K562 (cell line): ENCODE measurements around the gene SAMM50. TPM values are rescaled to one million over a fixed set of nuclear protein-coding genes. Genes with fewer than 3 reads are reported as not detected.

Experiments used
- ARID1B ChIP-seq: fragments of 450-650 bp; IDR thresholded peaks from 2 replicates; pipeline ENCODE4 v1.6.1; 2016; ENCODE audit warnings: antibody characterized with exemption, mild to moderate bottlenecking, inconsistent platforms
- CTBP1 ChIP-seq: fragments of 450-650 bp; IDR thresholded peaks from 2 replicates; pipeline ENCODE4 v1.6.1; 2016; ENCODE audit warnings: borderline replicate concordance
- HEY1 ChIP-seq: fragments of 250-450 bp; sonication (Bioruptor Pico); IDR thresholded peaks from 2 replicates; pipeline ENCODE4 v1.5.0; 2020; ENCODE audit warnings: mild to moderate bottlenecking, moderate library complexity, borderline replicate concordance
- KLF1 ChIP-seq: fragments of 450-650 bp; IDR thresholded peaks from 2 replicates; pipeline ENCODE4 v1.6.1; 2016; ENCODE audit warnings: missing genetic modification characterization, missing compliant biosample characterization
- MCM5 ChIP-seq: fragments of 450-650 bp; IDR thresholded peaks from 2 replicates; pipeline ENCODE4 v1.6.1; 2016; ENCODE audit warnings: low read depth
- MEF2A ChIP-seq: IDR thresholded peaks from 2 replicates; pipeline ENCODE4 v1.6.1; 2011; ENCODE audit warnings: low read depth, mild to moderate bottlenecking, low read length, moderate library complexity; ENCODE audit not compliant: control insufficient read depth
- MTA1 ChIP-seq: fragments of 450-650 bp; IDR thresholded peaks from 2 replicates; pipeline ENCODE4 v1.6.1; 2017; ENCODE audit warnings: borderline replicate concordance
- MYNN ChIP-seq, 2 experiments: sonication (generic); formaldehyde crosslinking in 1 of 2; IDR thresholded peaks; 2 replicates each; pipeline versions ENCODE4 v1.5.0 to v1.6.1; 2016 to 2020; ENCODE audit warnings: antibody characterized with exemption in 1 of 2, missing genetic modification reagents in 1 of 2
- POLR3A ChIP-seq: IDR thresholded peaks from 2 replicates; pipeline ENCODE4 v1.6.1; 2011; ENCODE audit warnings: borderline replicate concordance, mild to moderate bottlenecking, moderate library complexity; ENCODE audit not compliant: insufficient read length, insufficient read depth; ENCODE audit errors: extremely low read depth
- TCF15 ChIP-seq: fragments of 250-450 bp; sonication (Bioruptor Pico); IDR thresholded peaks from 2 replicates; pipeline ENCODE4 v1.8.0; 2022; ENCODE audit warnings: moderate library complexity, mild to moderate bottlenecking, inconsistent platforms
- TRIM24 ChIP-seq, 2 experiments: fragments of 450-650 bp; IDR thresholded peaks; 2 replicates each; pipeline ENCODE4 v1.6.1; 2016
- TRIM25 ChIP-seq: fragments of 450-650 bp; IDR thresholded peaks from 2 replicates; pipeline ENCODE4 v1.7.0; 2016; ENCODE audit warnings: borderline replicate concordance
- WHSC1 ChIP-seq: IDR thresholded peaks from one replicate; pipeline ENCODE4 v1.6.1; 2012; ENCODE audit warnings: low read length, control low read depth, inconsistent platforms
- ZNF354B ChIP-seq: fragments of 250-450 bp; sonication (Bioruptor Pico); IDR thresholded peaks from 2 replicates; pipeline ENCODE4 v1.4.0; 2020
- ZNF589 ChIP-seq: fragments of 200-800 bp; sonication (Bioruptor generic); IDR thresholded peaks from 2 replicates; pipeline ENCODE4 v1.6.1; 2016; ENCODE audit warnings: low read depth, missing genetic modification characterization, missing compliant biosample characterization
- polyA plus RNA-seq, 8 experiments: library from polyadenylated mRNA; depleted of rRNA in 4 of 8; stranded (reverse) in 5 of 8; unstranded in 3 of 8; fragments of >200 nt; fragmentation: Nextera tagmentation in 2 of 8; fragmentation: Illumina TruSeq in 1 of 8; extraction: Ambion mirVana in 2 of 8; extraction: Trizol in 1 of 8; gene quantifications; 2 replicates each; pipeline versions ENCODE4 v1.2.1 to v1.2.3, GENCODE V29; 2011 to 2014; ENCODE audit warnings: inconsistent platforms in 1 of 8, missing spikeins in 1 of 8
- total RNA-seq, 7 experiments: library from RNA; depleted of rRNA in 6 of 7; stranded (reverse); fragments of >200 nt in 6 of 7; fragmentation: Illumina TruSeq in 2 of 7; extraction: Trizol in 2 of 7; gene quantifications; 2 replicates each; pipeline versions ENCODE4 v1.2.1 to v1.2.3, GENCODE V29; 2011 to 2021; ENCODE audit warnings: low replicate concordance in 1 of 7
- TF ChIP-seq, protein P1 (sequence below): fragments of 250-450 bp; sonication (Bioruptor Pico); IDR thresholded peaks from 2 replicates; pipeline ENCODE4 v1.4.0; 2020

Gene SAMM50
- total and polyA plus RNA-seq, 9 of the 15 experiments (the other 6 are each of a cell fraction or from before 2014, with no cell fraction given) = 14.6 to 49.3 (median 38.1) TPM

DNA sequence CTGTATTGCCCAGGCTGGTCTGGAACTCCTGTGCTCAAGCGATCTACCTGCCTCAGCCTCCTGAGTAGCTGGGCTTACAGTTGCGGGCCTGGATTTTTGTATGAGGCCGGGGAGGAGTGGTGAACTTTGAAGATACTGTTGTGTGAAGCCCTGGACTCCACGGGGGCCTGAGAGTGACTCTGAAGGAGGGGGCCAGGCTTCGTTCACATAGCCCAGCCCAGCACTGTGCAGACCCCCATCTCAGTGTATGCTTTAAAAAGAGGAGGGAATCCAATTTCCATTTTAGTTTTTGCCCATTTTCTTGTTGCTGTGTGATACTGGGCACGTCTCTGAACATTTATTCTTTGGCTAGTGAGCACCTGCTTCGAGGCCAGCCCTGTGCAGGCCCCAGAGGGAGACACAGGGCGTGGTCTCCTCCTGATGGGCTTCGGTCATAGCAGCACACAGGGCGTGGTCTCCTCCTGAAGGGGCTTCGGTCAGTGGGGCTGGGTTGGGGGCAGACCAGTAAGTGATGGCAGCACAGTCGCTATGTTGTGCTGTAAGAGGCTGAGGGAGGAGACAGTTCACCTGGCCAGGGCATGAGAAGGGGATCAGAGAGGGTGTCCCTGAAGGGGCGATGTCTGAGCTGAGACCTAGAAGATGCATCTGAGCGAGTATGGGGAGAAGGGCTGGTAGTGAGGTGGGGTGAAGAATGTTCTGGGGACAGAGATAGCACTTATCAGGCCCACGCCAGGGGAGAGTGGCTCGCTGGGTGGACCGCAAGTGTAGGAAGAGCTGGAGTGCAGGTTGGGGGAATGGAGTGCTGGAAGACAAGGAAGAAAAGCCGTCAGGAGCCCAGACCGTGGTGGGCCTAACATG, 14.0 kb downstream of the SAMM50 start (continued):
- TF ChIP-seq TRIM25 (no peak), ZNF354B (no peak), TCF15 (CRISPR knock-in tag) (no peak), CTBP1 (peak; percentile 89), POLR3A (no peak), KLF1 (no peak), MYNN (IDR thresholded peaks at IDR 0.05) (no peak), MYNN (CRISPR knock-in tag; IDR thresholded peaks at IDR 0.05) (no peak), WHSC1 (no peak), ZNF589 (CRISPR knock-in tag) (no peak), MCM5 (no peak), TRIM24 (IDR thresholded peaks at IDR 0.05) (peak; percentile 72 to 87), MEF2A (no peak), ARID1B (peak; percentile 99), MTA1 (peak; percentile 78), HEY1 (no peak)
- TF ChIP-seq, protein P1, sequence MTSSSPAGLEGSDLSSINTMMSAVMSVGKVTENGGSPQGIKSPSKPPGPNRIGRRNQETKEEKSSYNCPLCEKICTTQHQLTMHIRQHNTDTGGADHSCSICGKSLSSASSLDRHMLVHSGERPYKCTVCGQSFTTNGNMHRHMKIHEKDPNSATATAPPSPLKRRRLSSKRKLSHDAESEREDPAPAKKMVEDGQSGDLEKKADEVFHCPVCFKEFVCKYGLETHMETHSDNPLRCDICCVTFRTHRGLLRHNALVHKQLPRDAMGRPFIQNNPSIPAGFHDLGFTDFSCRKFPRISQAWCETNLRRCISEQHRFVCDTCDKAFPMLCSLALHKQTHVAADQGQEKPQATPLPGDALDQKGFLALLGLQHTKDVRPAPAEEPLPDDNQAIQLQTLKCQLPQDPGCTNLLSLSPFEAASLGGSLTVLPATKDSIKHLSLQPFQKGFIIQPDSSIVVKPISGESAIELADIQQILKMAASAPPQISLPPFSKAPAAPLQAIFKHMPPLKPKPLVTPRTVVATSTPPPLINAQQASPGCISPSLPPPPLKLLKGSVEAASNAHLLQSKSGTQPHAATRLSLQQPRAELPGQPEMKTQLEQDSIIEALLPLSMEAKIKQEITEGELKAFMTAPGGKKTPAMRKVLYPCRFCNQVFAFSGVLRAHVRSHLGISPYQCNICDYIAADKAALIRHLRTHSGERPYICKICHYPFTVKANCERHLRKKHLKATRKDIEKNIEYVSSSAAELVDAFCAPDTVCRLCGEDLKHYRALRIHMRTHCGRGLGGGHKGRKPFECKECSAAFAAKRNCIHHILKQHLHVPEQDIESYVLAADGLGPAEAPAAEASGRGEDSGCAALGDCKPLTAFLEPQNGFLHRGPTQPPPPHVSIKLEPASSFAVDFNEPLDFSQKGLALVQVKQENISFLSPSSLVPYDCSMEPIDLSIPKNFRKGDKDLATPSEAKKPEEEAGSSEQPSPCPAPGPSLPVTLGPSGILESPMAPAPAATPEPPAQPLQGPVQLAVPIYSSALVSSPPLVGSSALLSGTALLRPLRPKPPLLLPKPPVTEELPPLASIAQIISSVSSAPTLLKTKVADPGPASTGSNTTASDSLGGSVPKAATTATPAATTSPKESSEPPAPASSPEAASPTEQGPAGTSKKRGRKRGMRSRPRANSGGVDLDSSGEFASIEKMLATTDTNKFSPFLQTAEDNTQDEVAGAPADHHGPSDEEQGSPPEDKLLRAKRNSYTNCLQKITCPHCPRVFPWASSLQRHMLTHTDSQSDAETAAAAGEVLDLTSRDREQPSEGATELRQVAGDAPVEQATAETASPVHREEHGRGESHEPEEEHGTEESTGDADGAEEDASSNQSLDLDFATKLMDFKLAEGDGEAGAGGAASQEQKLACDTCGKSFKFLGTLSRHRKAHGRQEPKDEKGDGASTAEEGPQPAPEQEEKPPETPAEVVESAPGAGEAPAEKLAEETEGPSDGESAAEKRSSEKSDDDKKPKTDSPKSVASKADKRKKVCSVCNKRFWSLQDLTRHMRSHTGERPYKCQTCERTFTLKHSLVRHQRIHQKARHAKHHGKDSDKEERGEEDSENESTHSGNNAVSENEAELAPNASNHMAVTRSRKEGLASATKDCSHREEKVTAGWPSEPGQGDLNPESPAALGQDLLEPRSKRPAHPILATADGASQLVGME (CRISPR knock-in tag) = no peak
